SK-N-MC (cell line): Measurements from ENCODE around the gene IL15RA.

ENCODE experiments used
- DNase-seq: peaks from one replicate; pipeline ENCODE4 v3.0.0-alpha.2; 2011; ENCODE audit warnings: low read depth, low spot score
- H3K27ac ChIP-seq: fragments of 200-600 bp; sonication (generic); 2 replicates; pipeline ENCODE4 v1.5.1; 2016; ENCODE audit warnings: mixed run types
- H3K36me3 ChIP-seq: fragments of 200-600 bp; sonication (generic); 2 replicates; pipeline ENCODE4 v1.6.1; 2017; ENCODE audit warnings: antibody characterized with exemption, low read length, mixed read lengths; ENCODE audit not compliant: insufficient read depth
- H3K4me3 ChIP-seq: fragments of 200-600 bp; sonication (generic); 2 replicates; pipeline ENCODE4 v1.5.1; 2016
- H3K9ac ChIP-seq: fragments of 200-600 bp; sonication (generic); 2 replicates; pipeline ENCODE4 v1.8.0; 2017; ENCODE audit warnings: mixed run types, mixed read lengths; ENCODE audit not compliant: insufficient read length
- H3K9me3 ChIP-seq: fragments of 200-600 bp; sonication (generic); 2 replicates; pipeline ENCODE4 v1.6.1; 2017; ENCODE audit warnings: low read depth, mild to moderate bottlenecking, antibody characterized with exemption, low read length, moderate library complexity, mixed read lengths
- EZH2 ChIP-seq: fragments of 200-600 bp; sonication (generic); IDR thresholded peaks from one replicate; pipeline ENCODE4 v1.6.1; 2017; ENCODE audit warnings: antibody characterized with exemption
- FOXP2 ChIP-seq: optimal IDR thresholded peaks from 2 replicates; pipeline ENCODE3; 2011; ENCODE audit warnings: mild to moderate bottlenecking, moderate library complexity; ENCODE audit not compliant: insufficient read depth; ENCODE audit errors: extremely low read length, control extremely low read depth
- POLR2AphosphoS5 ChIP-seq: IDR thresholded peaks from 2 replicates; pipeline ENCODE4 v1.6.1; 2012; ENCODE audit warnings: mild to moderate bottlenecking, low read depth, low read length, borderline replicate concordance

IL15RA gene

DNA sequence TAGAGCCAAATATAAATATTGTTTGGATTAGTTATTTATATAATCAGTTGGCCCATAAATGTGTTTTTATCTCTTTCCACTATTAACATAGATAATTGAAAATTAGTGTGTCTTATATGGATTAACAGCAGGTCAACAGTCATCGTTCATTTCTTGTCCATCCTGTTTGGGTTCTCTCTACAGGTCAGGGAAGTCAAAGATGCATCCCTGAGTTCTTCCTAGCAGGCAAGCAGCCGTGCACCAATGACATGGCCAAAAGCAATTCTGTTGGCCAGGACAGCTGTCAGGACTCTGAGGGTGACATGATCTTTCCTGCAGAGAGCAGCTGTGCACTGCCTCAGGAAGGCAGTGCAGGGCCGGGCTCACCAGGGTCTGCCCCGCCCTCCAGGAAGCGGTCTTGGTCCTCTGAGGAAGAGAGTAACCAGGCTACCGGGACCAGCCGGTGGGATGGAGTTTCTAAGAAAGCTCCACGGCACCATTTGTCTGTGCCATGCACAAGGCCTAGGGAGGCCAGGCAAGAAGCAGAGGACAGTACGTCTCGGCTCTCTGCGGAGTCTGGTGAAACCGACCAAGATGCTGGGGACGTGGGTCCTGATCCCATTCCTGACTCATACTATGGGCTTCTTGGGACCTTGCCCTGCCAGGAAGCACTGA, 71.4 kb downstream of the IL15RA start:
- H3K36me3 ChIP-seq, result peaks cover 13% of the 10 kb centered on the region; the same call in 1 of the 2 replicates
- H3K9ac ChIP-seq, result no peak overlapping the region
- no peak overlapping the region for H3K27ac ChIP-seq
- TF ChIP-seq FOXP2 (no peak), EZH2 (no peak), POLR2AphosphoS5 (no peak)
- no peak for DNase-seq
- H3K4me3 ChIP-seq, result no peak overlapping the region
- no peaks in the 10 kb centered on the region for H3K9me3 ChIP-seq

DNA sequence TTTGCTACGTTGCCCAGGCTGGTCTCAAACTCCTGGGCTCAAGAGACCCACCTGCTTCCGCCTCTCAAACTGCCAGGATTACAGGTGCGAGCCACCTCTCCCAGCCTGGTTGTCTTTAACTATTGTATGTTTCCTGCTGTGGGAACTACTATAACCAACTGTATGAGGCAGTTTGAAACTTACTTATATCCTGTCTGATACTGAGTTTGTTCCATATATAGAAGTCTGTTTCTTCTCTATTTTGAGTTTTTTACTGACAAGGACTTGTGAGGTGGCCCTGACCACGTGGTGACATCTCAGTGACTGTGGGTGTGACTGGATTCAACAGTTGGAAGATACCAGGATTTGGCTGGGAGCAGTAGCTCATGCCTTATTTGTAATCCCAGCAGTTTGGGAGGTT, 73.1 kb downstream of the IL15RA start:
- H3K36me3 ChIP-seq, result peaks cover 5% of the 10 kb centered on the region; the same call in 1 of the 2 replicates
- H3K4me3 ChIP-seq, result no peak overlapping the region
- no peaks in the 10 kb centered on the region for H3K9me3 ChIP-seq
- TF ChIP-seq FOXP2 (no peak), POLR2AphosphoS5 (no peak), EZH2 (no peak)
- no peak overlapping the region for H3K9ac ChIP-seq
- H3K27ac ChIP-seq, result no peak overlapping the region
- no peak for DNase-seq

GRCh38 chr10:5903563-5903962, 73.8 kb downstream of the IL15RA start:
- no peaks in the 10 kb centered on the region; the same call in 1 of the 2 replicates for H3K36me3 ChIP-seq
- no peak overlapping the region for H3K4me3 ChIP-seq
- H3K9me3 ChIP-seq, result no peaks in the 10 kb centered on the region
- no peak overlapping the region for H3K9ac ChIP-seq
- DNase-seq, result no peak
- no peak for TF ChIP-seq EZH2
- TF ChIP-seq POLR2AphosphoS5, result no peak
- H3K27ac ChIP-seq, result no peak overlapping the region

DNA sequence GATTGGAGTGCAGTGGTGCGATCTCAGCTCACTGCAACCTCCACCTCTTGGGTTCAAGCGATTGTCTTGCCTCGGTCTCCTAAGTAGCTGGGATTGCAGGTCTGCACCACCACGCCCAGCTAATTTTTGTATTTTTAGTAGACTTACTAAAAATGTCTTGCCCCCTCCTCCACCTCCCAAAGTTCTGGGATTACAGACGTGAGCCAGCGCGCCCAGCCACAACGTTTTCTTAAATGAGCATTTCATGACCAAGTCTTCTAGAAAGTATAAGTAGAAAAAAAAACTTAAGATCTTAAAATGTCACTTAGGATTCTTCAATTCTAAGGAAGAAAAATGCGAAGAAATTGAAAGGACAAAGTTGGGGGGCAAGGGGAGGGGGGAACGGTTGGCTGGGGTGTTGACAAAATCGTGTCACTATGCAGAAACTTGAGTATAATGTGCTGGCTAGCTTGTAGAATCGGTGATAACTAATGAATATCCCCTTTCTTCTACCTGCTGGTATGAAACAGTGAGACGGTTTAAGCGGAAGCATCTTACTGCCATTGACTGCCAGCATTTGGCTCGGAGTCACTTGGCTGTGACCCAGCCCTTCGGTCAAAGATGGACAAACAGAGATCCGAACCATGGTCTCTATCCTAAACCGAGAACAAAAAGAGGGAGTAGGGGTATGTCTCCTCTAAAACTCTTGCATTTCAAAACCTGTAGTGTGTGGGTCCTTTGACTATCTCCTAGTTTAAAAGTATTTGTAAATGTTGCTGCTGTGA, 74.7 kb downstream of the IL15RA start:
- TF ChIP-seq FOXP2, result no peak
- TF ChIP-seq POLR2AphosphoS5, result no peak
- TF ChIP-seq EZH2, result no peak
- Histone ChIP-seq H3K4me3 (no peak overlapping the region), H3K9me3 (no peaks in the 10 kb centered on the region), H3K9ac (no peak overlapping the region), H3K36me3 (no peaks in the 10 kb centered on the region; the same call in 1 of the 2 replicates), H3K27ac (no peak overlapping the region)
- DNase-seq, result no peak
